ENCODE results near the gene ACE.

DNA sequence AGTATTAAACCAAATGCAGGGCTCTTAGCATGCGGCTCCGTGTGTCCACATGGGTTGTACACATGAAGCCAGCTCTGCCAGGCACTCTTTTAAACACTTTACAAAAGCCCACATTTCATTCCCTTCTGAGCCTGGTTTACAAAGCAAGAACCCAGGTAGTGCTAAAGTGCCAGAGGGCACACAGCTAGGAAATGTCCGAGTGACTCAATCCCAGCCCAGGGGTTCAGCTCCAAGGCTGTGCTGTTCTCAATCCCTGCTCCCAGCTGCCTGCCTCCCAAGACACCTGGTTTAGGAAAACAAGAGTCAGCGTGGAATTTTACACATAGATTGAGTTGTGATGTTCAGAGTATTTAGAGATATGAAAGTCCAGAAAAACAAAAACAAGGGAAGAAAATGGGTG lies 60.1 kb downstream of the ACE start:
- no peak for TF ChIP-seq YY1 (IDR thresholded peaks at IDR 0.05; ENCODE audit: insufficient read depth, insufficient read length)
- no peak for TF ChIP-seq ZNF274 (IDR thresholded peaks at IDR 0.05; ENCODE audit: low read depth, low read length)
